ENCODE data around the gene SLC39A10.
"Not testable (repeated sequence)": the region's sequence is repeated elsewhere in the genome, so short reads cannot be mapped to it uniquely, and the experiment has no call there.

SLC39A10 gene

GRCh38 chr2:195644708-195645107 lies 12.3 kb upstream of the SLC39A10 start:
- DNase-seq (ENCODE audit: low spot score): not testable (repeated sequence)

DNA sequence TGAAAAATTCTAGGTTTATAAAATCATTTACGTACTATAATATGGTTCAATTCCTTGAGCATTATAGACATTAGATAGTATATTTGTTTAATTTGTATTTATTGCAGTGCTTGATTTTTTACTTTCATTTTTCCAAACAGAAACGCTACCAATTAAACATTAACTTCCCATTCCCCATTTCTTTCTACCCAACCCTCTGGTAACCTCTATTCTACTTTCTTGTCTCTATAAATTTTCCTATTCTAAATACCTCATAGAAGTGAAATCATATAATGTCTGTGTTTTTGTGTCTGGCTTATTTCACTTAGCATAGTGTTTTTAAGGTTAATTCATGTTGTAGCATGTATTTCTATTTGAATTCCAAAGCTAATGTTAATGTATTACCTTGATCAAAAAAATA lies 11.6 kb upstream of the SLC39A10 start:
- DNase-seq (ENCODE audit: low spot score): no peak

DNA sequence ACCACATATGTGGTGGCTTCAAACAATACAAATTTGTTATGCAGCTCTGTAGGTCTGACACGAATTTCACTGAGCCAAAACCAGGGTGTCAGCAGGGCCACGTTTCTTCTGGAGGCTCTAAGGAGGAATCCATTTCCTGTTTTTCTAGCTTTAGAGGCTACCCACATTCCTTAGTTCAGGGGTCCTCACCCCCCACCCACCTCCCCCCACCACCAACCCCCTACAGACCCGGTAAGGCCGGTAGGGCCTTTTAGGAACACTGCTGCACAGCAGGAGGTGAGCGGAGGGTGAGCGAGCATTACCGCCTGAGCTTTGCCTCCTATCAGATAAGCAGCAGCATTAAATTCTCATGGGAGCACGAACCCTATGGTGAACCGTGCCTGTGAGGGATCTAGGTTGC lies 10.6 kb upstream of the SLC39A10 start:
- no peak for DNase-seq (ENCODE audit: low spot score)

- no peak for DNase-seq (ENCODE audit: low spot score)
These were observed 9.7 kb upstream of the SLC39A10 start for GRCh38 chr2:195647302-195647701.

DNA sequence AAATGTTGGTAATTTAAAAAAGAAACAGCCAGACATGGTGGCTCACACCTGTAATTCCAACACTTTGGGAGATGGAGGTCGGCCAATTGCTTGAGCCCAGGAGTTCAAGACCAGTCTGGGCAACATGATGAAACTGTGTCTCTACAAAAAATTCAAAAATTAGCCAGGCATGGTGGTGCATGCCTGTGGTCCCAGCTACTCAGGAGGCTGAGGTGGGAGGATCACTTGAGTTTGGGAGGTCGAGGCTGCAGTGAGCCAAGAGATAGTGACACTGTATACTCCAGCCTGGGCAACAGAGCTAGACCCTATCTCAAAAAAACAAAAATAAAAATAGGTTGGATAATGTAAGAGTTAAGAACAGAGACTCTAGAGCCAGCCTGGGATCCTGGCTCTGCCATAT lies 8.7 kb upstream of the SLC39A10 start:
- not testable (repeated sequence) for DNase-seq (ENCODE audit: low spot score)

DNA sequence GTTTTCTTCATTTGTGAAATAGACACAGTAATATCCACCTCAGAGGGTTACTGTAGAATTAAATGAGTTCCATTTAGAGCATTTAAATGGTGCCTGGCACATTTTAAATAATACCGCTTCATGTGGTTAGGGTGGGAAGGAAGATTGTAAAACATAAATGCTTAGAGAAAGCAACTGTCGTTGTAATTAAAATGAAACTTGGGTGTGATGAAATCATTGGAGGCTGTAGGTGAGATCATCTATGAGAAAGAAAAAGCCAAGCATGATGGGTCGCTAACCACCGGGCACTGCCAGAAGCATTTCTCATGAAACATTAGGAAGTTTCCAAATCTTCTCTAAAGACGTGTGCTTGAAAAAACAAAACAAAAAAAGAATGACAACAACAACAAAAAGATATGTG lies 8.2 kb upstream of the SLC39A10 start:
- no peak for DNase-seq (ENCODE audit: low spot score)

GRCh38 chr2:195649629-195650190 lies 7.3 kb upstream of the SLC39A10 start:
- DNase-seq (ENCODE audit: low spot score): no peak

GRCh38 chr2:195651046-195651445 lies 6.0 kb upstream of the SLC39A10 start:
- no peak for DNase-seq (ENCODE audit: low spot score)

DNA sequence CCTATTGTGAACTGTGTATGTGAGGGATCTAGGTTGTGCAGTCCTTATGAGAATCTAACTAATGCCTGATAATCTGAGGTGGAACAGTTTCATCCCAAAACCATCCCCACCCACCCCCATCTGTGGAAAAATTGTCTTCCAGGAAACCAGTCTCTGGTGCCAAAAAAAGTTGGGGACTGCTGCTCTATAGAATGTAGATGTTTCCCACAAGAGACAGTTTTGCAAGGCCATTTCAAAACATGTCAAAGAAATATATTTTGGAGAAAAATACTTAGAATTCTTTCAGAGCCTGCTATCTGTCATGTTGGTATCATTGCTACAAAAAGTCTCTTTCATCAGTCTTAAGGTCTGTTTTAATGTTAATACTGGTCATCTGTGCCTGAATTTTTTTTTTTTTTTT lies 4.1 kb upstream of the SLC39A10 start:
- no peak for DNase-seq (ENCODE audit: low spot score)

DNA sequence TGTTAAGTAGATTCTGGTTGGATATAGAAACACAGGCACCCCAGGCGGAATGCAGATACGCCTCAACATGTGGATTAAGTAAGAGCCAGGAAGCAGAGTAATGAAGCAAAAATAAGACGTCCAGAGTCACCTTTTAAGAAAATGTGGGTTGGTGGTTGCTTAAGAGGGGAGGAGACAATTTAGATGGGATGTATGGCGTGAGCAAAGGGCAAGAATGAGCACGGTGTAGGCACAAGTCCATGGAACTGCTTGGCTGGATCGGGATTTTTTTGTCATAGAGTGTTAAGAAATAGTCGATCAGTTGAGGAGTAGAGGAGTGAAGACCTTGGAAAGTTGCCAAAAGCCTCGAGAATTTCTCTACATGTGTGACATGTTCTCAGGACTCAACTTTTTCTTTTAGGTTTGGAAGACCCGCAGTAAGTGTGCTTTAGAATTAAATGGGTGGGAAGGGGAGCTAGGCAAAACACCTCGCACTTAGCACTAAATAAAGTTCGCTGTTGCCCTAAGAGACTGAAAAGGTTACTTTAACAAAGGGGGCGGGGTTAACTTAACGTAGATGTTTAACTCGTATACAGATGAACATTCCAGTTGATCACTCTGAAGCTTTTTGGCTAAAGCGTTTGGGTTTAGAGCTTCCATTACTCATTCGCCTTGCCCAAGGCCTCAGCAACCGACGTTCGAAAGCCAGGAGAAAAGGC lies 716 bp upstream of the SLC39A10 start:
- no peak for DNase-seq (ENCODE audit: low spot score)

- DNase-seq (ENCODE audit: low spot score): peak; percentile 88
These were observed 861 bp downstream of the SLC39A10 start for GRCh38 chr2:195657634-195658540.

DNA sequence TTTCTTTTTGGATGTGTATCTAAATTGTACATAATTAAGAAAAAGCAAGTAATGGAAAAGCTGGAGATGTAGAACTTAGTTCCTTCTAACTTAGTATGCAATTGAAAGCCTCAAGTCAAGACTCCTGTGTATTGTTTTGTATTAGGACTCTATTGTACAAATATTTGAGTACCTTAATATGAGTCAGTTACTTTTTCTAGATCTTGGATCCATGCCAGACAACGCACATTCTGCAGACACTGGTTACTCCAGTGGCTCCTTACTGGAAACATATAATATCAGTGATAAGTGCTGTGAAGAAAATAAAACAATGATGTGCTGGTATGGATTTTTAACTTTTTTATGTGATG lies 1.5 kb downstream of the SLC39A10 start:
- peak; percentile 93 for DNase-seq (ENCODE audit: low spot score)

DNA sequence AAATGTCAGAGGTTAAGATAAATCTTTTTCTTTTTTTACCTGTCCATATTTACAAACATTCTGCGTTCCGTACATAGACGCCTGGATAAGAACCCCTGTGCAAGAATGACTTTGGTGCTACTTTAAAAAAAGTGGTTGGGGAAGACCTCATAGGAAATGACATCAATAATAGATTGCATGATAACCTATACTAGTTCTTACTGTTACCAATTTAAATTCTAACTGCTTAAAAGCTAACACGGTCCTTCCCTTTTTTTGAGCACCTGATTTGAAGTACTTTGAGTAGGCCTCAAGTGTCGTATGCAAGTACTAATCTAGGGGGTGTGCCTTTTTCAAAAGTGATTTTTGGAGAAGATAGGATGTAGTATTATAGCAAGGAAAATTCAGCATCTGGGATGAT lies 2.1 kb downstream of the SLC39A10 start:
- peak; percentile 44 for DNase-seq (ENCODE audit: low spot score)

DNA sequence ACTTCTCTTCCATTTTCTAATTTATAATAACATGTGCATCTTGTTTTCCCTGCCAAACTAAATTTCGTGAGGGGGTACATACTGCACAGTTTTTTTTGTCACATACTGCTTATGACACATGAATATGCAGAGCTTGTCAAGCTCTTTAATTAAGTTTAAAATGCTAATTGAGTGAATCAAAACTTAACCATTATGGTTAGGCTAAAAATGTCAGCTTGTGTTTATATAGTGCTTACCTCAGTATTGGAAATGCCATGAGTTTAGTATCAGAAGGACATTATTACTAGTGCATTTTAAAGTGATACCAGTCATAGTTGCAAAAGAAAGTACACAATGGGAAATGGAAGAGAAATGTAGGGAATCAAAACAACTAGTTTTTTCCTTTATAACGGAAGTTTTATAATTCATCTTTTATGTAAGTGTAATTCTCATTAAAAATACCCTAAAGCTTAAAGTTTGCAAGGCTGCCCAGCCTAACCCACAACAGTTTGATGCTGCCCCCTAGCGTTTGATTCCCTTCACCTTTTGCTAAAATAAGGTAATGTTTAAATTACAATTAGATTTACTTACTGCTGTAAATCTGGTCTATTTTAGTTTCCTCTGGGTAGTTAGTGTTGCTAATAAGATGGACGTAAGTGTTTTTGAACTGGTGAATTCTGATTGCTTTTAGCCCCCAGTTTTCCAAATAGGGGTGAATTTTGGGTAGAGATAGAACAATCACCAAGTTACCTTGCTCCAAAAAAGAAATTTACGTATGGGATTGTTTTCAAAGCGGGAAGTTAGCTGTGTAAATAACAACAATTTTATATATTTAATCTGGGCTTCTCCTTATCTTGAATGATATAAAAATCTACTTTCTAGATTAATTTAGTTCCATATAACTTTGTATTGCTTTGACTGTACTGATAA lies 3.2 kb downstream of the SLC39A10 start:
- peak; percentile 69 for DNase-seq (ENCODE audit: low spot score)

- no peak for DNase-seq (ENCODE audit: low spot score)
These were observed 5.1 kb downstream of the SLC39A10 start for GRCh38 chr2:195662138-195662537.

DNA sequence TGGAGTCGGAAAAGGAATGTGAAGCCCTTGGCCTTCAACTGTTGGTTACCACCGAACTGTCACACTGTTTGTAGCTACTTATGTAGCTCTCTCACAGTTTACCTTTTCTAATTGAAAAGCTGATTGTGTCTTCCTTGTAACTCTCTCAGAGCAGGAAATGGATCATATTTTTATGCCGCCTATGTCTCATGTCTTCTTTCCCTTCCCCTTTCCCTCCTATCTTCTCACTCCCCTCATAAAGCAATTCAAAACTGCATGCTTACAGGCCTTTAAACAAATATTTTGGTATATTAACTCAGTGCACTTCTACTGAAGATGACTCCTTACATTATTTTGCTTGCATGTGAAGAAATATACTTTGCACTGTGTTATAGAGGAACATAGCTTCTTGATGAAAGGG lies 6.0 kb downstream of the SLC39A10 start:
- no peak for DNase-seq (ENCODE audit: low spot score)

GRCh38 chr2:195664528-195664927 lies 7.5 kb downstream of the SLC39A10 start:
- DNase-seq (ENCODE audit: low spot score): peak; percentile 16

DNA sequence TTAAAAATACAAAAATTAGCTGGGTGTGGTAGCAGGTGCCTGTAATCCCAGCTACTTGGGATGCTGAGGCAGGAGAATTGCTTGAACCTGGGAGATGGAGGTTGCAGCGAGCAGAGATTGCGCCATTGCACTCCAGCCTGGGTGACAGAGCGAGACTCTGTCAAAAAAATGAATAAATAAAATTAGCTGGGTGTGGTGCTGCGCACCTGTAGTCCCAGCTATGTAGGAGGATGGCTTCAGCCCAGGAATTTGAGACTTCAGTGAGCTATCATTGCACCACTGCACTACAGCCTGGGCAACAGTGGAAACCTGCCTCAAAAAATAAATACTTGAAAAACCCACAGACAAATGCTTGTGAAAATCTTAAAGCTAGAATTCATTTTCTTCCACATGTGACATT lies 8.1 kb downstream of the SLC39A10 start:
- not testable (repeated sequence) for DNase-seq (ENCODE audit: low spot score)

GRCh38 chr2:195666113-195666712 lies 9.2 kb downstream of the SLC39A10 start:
- DNase-seq (ENCODE audit: low spot score): no peak

DNA sequence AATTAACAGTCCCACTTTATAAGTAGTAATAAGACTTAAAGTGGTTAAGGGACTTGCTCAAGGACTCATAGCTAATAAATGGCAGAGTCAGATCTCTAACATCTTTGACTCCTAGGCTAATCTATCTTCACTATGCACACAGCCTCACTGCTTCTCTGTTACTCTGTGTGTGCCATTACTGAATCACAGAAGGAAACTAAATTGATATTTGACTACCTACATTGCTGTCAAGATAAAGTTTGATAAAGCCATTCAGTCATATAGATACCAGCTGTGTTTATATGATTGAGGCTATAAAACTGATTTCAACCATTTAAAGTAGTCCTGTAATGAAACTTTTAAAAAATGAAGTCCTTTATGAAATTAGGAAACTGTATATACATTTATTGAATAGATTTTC lies 10.9 kb downstream of the SLC39A10 start:
- no peak for DNase-seq (ENCODE audit: low spot score)

GRCh38 chr2:195670191-195670590 lies 13.2 kb downstream of the SLC39A10 start:
- DNase-seq (ENCODE audit: low spot score): no peak

DNA sequence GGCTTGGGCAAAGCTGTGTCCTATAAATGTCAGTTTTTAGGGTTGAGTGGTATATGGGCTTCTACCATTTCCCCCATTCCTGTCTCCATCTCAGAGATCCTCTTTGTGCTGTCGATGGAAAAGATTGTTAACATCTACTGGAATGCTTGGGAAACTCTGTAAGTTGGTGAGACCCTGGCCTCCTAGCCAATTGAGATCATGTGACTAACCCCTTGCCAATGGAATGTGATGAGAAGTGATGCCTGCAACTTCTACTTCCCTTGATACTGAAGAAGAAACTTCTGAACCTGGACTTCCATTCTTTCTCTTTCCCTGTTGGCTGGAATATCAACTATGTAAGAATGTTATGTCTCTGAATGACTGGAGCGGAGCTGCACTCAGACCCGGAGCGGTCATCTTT lies 14.5 kb downstream of the SLC39A10 start:
- no peak for DNase-seq (ENCODE audit: low spot score)
